Liver (tissue), 9 donors: ENCODE results near the gene TEX14. TPM values are rescaled to one million over a fixed set of nuclear protein-coding genes. Genes with fewer than 3 reads are reported as not detected.
"Not testable (repeated sequence)": the region's sequence is repeated elsewhere in the genome, so short reads cannot be mapped to it uniquely, and the experiment has no call there.

Experiments used
- DNase-seq: peaks from one replicate; pipeline ENCODE4 v3.0.0-alpha.2; 2017; ENCODE audit warnings: low spot score
- H3K27ac ChIP-seq, 2 donors: one replicate each; pipeline ENCODE4 v1.7.0; 2013; ENCODE audit warnings: inconsistent platforms in 2 of 2, low read length in 2 of 2, control low read depth in 1 of 2, low read depth in 1 of 2, mild to moderate bottlenecking in 1 of 2
- H3K27me3 ChIP-seq, 4 donors: one replicate each; pipeline versions ENCODE4 v1.6.1 to v1.7.0; 2013; ENCODE audit warnings: low read length in 3 of 4, inconsistent platforms in 1 of 4, mild to moderate bottlenecking in 1 of 4, moderate library complexity in 1 of 4; ENCODE audit not compliant: control insufficient read depth in 4 of 4, insufficient read depth in 4 of 4
- H3K36me3 ChIP-seq, 4 donors: one replicate each; pipeline versions ENCODE4 v1.6.1 to v1.7.0; 2013; ENCODE audit warnings: low read length in 3 of 4, mild to moderate bottlenecking in 3 of 4, low read depth in 1 of 4, moderate library complexity in 1 of 4; ENCODE audit not compliant: control insufficient read depth in 4 of 4, insufficient read depth in 3 of 4
- H3K4me1 ChIP-seq, 4 donors: one replicate each; pipeline versions ENCODE4 v1.6.1 to v1.7.0; 2013; ENCODE audit warnings: low read length in 3 of 4, mild to moderate bottlenecking in 3 of 4, moderate library complexity in 1 of 4; ENCODE audit not compliant: control insufficient read depth in 4 of 4, insufficient read depth in 4 of 4
- H3K4me3 ChIP-seq, 3 donors: one replicate each; pipeline versions ENCODE4 v1.6.1 to v1.7.0; 2013; ENCODE audit warnings: low read length in 3 of 3, control low read depth in 1 of 3, low read depth in 1 of 3, mild to moderate bottlenecking in 1 of 3
- H3K9ac ChIP-seq, 2 donors: one replicate each; pipeline ENCODE4 v1.7.0; 2013; ENCODE audit warnings: low read length in 2 of 2, mild to moderate bottlenecking in 2 of 2, moderate library complexity in 2 of 2, control low read depth in 1 of 2, low read depth in 1 of 2
- H3K9me3 ChIP-seq, 4 donors: one replicate each; pipeline versions ENCODE4 v1.6.1 to v1.7.0; 2013; ENCODE audit warnings: low read length in 3 of 4; ENCODE audit not compliant: control insufficient read depth in 4 of 4
- ATF3 ChIP-seq: IDR thresholded peaks from 2 replicates; pipeline ENCODE4 v1.6.1; 2016; ENCODE audit warnings: antibody characterized with exemption
- CTCF ChIP-seq: fragments of 150-350 bp; IDR thresholded peaks from 2 replicates; pipeline ENCODE4 v1.5.1; 2017; ENCODE audit warnings: improper control_type of control experiment, low read depth, low read length; ENCODE audit not compliant: missing input control
- EGR1 ChIP-seq, 2 donors: IDR thresholded peaks; 2 replicates each; pipeline ENCODE4 v1.6.1; 2016 to 2018; ENCODE audit warnings: antibody characterized with exemption in 2 of 2, low read depth in 2 of 2
- FOXA2 ChIP-seq: IDR thresholded peaks from 2 replicates; pipeline ENCODE4 v1.6.1; 2016; ENCODE audit warnings: antibody characterized with exemption
- HNF4A ChIP-seq, 2 donors: conservative IDR thresholded peaks; 2 replicates each; pipeline ENCODE4 v1.6.1; 2016; ENCODE audit warnings: antibody characterized with exemption in 2 of 2, mild to moderate bottlenecking in 2 of 2
- HNF4G ChIP-seq: IDR thresholded peaks from 2 replicates; pipeline ENCODE4 v1.6.1; 2016; ENCODE audit warnings: antibody characterized with exemption
- JUND ChIP-seq, 2 donors: IDR thresholded peaks; 2 replicates each; pipeline ENCODE4 v1.6.1; 2016; ENCODE audit warnings: antibody characterized with exemption in 2 of 2
- REST ChIP-seq: IDR thresholded peaks from 2 replicates; pipeline ENCODE4 v1.6.1; 2016; ENCODE audit warnings: antibody characterized with exemption, mild to moderate bottlenecking
- SP1 ChIP-seq: IDR thresholded peaks from 2 replicates; pipeline ENCODE4 v1.6.1; 2018; ENCODE audit warnings: antibody characterized with exemption, mild to moderate bottlenecking
- TAF1 ChIP-seq: conservative IDR thresholded peaks from 2 replicates; pipeline ENCODE4 v1.6.1; 2016; ENCODE audit warnings: antibody characterized with exemption, mild to moderate bottlenecking
- ZBTB33 ChIP-seq: IDR thresholded peaks from 2 replicates; pipeline ENCODE4 v1.6.1; 2016; ENCODE audit warnings: antibody characterized with exemption
- WGBS: extraction: QIAGEN DNeasy Blood & Tissue Kit; methylation state at CpG from one replicate; pipeline ENCODE4 v1.1.7; 2013; 5-methylcytosine and 5-hydroxymethylcytosine counted together
- polyA plus RNA-seq, 2 donors: library from polyadenylated mRNA; stranded (reverse) in 1 of 2; unstranded in 1 of 2; fragments of 200-250 nt in 1 of 2; fragments of >200 nt in 1 of 2; fragmentation: Nextera tagmentation in 1 of 2; extraction: Ambion mirVana in 1 of 2; gene quantifications; one replicate each; pipeline versions ENCODE4 v1.2.1 to v1.2.3, GENCODE V29; 2013 to 2015
- total RNA-seq, 2 donors: library from RNA; depleted of rRNA; stranded (reverse); fragments of >200 nt; gene quantifications; one replicate each; pipeline ENCODE4 v1.2.3, GENCODE V29; 2014
- donor health status: healthy.
- donor health status: healthy.
- donor health status: healthy.
- donor health status: healthy.
- donor health status: healthy.

The TEX14 gene
- total and polyA plus RNA-seq, 4 donors = 0.01 to 0.17 (median 0.13) TPM

- TF ChIP-seq ZBTB33 (peak; percentile 78), CTCF (no peak), HNF4G (no peak), EGR1 (IDR thresholded peaks at IDR 0.05; ENCODE audit: low read depth in 2 of 2) (peak in 1 of 2 donors; percentile 49), JUND (IDR thresholded peaks at IDR 0.05) (no peak), SP1 (peak; percentile 17)
Measured at GRCh38 chr17:58692239-58693055, 602 bp upstream of the TEX14 start, which contains the start of gene RAD51C (continued).

- not testable (repeated sequence) for H3K9me3 ChIP-seq, H3K27me3 ChIP-seq, H3K27ac ChIP-seq, H3K9ac ChIP-seq, H3K4me3 ChIP-seq, H3K36me3 ChIP-seq, DNase-seq
- 93% methylated on average over 7 of the region's 7 CpGs for WGBS
- peaks cover 4 to 17% (median 12%) of the 10 kb centered on the region in 4 donors for H3K4me1 ChIP-seq
Measured at GRCh38 chr17:58690033-58690432, 1.8 kb downstream of the TEX14 start.

GRCh38 chr17:58688521-58688920, 3.3 kb downstream of the TEX14 start:
- WGBS = 94% methylated on average over 2 of the region's 2 CpGs
- no peak overlapping the region for H3K9ac ChIP-seq
- H3K9me3 ChIP-seq = no peaks in the 10 kb centered on the region

More at GRCh38 chr17:58688521-58688920, 3.3 kb downstream of the TEX14 start:
- DNase-seq = no peak
- Histone ChIP-seq H3K4me1 (peaks cover 4 to 14% (median 10%) of the 10 kb centered on the region in 4 donors), H3K4me3 (no peak overlapping the region), H3K27me3 (no peaks in the 10 kb centered on the region), H3K27ac (no peak overlapping the region), H3K36me3 (no peaks in the 10 kb centered on the region)
- TF ChIP-seq SP1 (no peak), HNF4A (conservative IDR thresholded peaks at IDR 0.05) (no peak), TAF1 (no peak), ATF3 (no peak), HNF4G (no peak), REST (no peak), FOXA2 (no peak), CTCF (no peak)
